ENCODE data around the gene RAF1. TPM values are rescaled to one million over a fixed set of nuclear protein-coding genes. Genes with fewer than 3 reads are reported as not detected.

The RAF1 gene
- total RNA-seq, 1 experiment from 2014 or later, result 68.8 TPM

GRCh38 chr3:12695916-12696315, 32.0 kb upstream of the RAF1 start:
- in situ Hi-C loops (cut with HindIII; ENCODE audit: low pct_unique_long_range_greater_than_20kb, low sequenced_read_pairs), result no loop called here

GRCh38 chr3:12695112-12695511, 31.2 kb upstream of the RAF1 start:
- POLR2A ChIA-PET, result no interaction called here
- no peak for ATAC-seq

More at GRCh38 chr3:12695916-12696315, 32.0 kb upstream of the RAF1 start:
- intact Hi-C loops (cut with micrococcal nuclease; ENCODE audit: unreplicated experiment), result no loop called here
- H3K27me3 ChIP-seq (ENCODE audit: control insufficient read depth, insufficient read depth, low read length), result no peaks in the 10 kb centered on the region
- no peaks in the 10 kb centered on the region for H3K9me3 ChIP-seq (ENCODE audit: control insufficient read depth, insufficient read depth, low read depth, low read length)
- peaks cover 4% of the 10 kb centered on the region for H3K4me1 ChIP-seq (ENCODE audit: control insufficient read depth, insufficient read depth, low read length)
- no peaks in the 10 kb centered on the region for H3K36me3 ChIP-seq (ENCODE audit: control insufficient read depth, insufficient read depth, low read length)
- TF ChIP-seq POLR2AphosphoS5 (IDR thresholded peaks at IDR 0.05; ENCODE audit: low read depth, low read length), result no peak
- TF ChIP-seq, protein P1, sequence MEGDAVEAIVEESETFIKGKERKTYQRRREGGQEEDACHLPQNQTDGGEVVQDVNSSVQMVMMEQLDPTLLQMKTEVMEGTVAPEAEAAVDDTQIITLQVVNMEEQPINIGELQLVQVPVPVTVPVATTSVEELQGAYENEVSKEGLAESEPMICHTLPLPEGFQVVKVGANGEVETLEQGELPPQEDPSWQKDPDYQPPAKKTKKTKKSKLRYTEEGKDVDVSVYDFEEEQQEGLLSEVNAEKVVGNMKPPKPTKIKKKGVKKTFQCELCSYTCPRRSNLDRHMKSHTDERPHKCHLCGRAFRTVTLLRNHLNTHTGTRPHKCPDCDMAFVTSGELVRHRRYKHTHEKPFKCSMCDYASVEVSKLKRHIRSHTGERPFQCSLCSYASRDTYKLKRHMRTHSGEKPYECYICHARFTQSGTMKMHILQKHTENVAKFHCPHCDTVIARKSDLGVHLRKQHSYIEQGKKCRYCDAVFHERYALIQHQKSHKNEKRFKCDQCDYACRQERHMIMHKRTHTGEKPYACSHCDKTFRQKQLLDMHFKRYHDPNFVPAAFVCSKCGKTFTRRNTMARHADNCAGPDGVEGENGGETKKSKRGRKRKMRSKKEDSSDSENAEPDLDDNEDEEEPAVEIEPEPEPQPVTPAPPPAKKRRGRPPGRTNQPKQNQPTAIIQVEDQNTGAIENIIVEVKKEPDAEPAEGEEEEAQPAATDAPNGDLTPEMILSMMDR (IDR thresholded peaks at IDR 0.05), result no peak
- no peak for TF ChIP-seq SIN3A (IDR thresholded peaks at IDR 0.05; ENCODE audit: borderline replicate concordance, insufficient read depth, low read depth, low read length)
- TF ChIP-seq, protein P2, sequence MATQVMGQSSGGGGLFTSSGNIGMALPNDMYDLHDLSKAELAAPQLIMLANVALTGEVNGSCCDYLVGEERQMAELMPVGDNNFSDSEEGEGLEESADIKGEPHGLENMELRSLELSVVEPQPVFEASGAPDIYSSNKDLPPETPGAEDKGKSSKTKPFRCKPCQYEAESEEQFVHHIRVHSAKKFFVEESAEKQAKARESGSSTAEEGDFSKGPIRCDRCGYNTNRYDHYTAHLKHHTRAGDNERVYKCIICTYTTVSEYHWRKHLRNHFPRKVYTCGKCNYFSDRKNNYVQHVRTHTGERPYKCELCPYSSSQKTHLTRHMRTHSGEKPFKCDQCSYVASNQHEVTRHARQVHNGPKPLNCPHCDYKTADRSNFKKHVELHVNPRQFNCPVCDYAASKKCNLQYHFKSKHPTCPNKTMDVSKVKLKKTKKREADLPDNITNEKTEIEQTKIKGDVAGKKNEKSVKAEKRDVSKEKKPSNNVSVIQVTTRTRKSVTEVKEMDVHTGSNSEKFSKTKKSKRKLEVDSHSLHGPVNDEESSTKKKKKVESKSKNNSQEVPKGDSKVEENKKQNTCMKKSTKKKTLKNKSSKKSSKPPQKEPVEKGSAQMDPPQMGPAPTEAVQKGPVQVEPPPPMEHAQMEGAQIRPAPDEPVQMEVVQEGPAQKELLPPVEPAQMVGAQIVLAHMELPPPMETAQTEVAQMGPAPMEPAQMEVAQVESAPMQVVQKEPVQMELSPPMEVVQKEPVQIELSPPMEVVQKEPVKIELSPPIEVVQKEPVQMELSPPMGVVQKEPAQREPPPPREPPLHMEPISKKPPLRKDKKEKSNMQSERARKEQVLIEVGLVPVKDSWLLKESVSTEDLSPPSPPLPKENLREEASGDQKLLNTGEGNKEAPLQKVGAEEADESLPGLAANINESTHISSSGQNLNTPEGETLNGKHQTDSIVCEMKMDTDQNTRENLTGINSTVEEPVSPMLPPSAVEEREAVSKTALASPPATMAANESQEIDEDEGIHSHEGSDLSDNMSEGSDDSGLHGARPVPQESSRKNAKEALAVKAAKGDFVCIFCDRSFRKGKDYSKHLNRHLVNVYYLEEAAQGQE (IDR thresholded peaks at IDR 0.05; ENCODE audit: insufficient read depth in 1 of 2, low read depth in 2 of 2, low read length in 1 of 2), result no peak
- no peak for TF ChIP-seq TCF7L2 (IDR thresholded peaks at IDR 0.05; ENCODE audit: low read depth, low read length)
- no peak overlapping the region for H3K4me3 ChIP-seq (ENCODE audit: low read depth in 2 of 2, low read length in 2 of 2)
- BruUV-seq (replicated peaks), result no TSS peak
- POLR2A ChIA-PET, result no interaction called here
- no peak for DNase-seq (ENCODE audit: low read depth, low spot score)
- H3K27ac ChIP-seq (ENCODE audit: low read length), result no peak overlapping the region
- ATAC-seq, result no peak
- CTCF ChIA-PET, result no interaction called here

More at GRCh38 chr3:12695112-12695511, 31.2 kb upstream of the RAF1 start:
- in situ Hi-C loops (cut with HindIII; ENCODE audit: low pct_unique_long_range_greater_than_20kb, low sequenced_read_pairs), result no loop called here
- TF ChIP-seq TCF7L2 (IDR thresholded peaks at IDR 0.05; ENCODE audit: low read depth, low read length) (no peak), SIN3A (IDR thresholded peaks at IDR 0.05; ENCODE audit: borderline replicate concordance, insufficient read depth, low read depth, low read length) (no peak), POLR2AphosphoS5 (IDR thresholded peaks at IDR 0.05; ENCODE audit: low read depth, low read length) (no peak)
- TF ChIP-seq, protein P2 (IDR thresholded peaks at IDR 0.05; ENCODE audit: insufficient read depth in 1 of 2, low read depth in 2 of 2, low read length in 1 of 2), result no peak
- TF ChIP-seq, protein P1 (IDR thresholded peaks at IDR 0.05), result no peak
- Histone ChIP-seq H3K4me1 (ENCODE audit: control insufficient read depth, insufficient read depth, low read length) (peaks cover 4% of the 10 kb centered on the region), H3K27me3 (ENCODE audit: control insufficient read depth, insufficient read depth, low read length) (no peaks in the 10 kb centered on the region), H3K4me3 (ENCODE audit: low read depth in 2 of 2, low read length in 2 of 2) (no peak overlapping the region), H3K27ac (ENCODE audit: low read length) (no peak overlapping the region; the same call in 1 of the 2 replicates), H3K36me3 (ENCODE audit: control insufficient read depth, insufficient read depth, low read length) (no peaks in the 10 kb centered on the region), H3K9me3 (ENCODE audit: control insufficient read depth, insufficient read depth, low read depth, low read length) (no peaks in the 10 kb centered on the region)
- CTCF ChIA-PET, result no interaction called here
- intact Hi-C loops (cut with micrococcal nuclease; ENCODE audit: unreplicated experiment), result no loop called here
- no peak for DNase-seq (ENCODE audit: low read depth, low spot score)
- BruUV-seq (replicated peaks), result no TSS peak
